ENCODE results near the gene ATP9A.

- TF ChIP-seq CTCF (IDR thresholded peaks at IDR 0.05) (no peak), POLR2AphosphoS5 (IDR thresholded peaks at IDR 0.05; ENCODE audit: insufficient read depth in 1 of 2, low read depth in 1 of 2) (no peak), POLR2A (IDR thresholded peaks at IDR 0.05) (no peak)
Measured at GRCh38 chr20:51584737-51585136, 183.5 kb downstream of the ATP9A start.
